Astrocyte (in vitro differentiated cells and primary cell): Measurements from ENCODE around the gene FST. TPM values are rescaled to one million over a fixed set of nuclear protein-coding genes. Genes with fewer than 3 reads are reported as not detected.

Experiments
- DNase-seq: peaks from one replicate; pipeline ENCODE4 v3.0.0-alpha.2; 2010; ENCODE audit warnings: low read depth
- FAIRE-seq: peaks from 2 replicates; lab custom pipeline; 2011; peaks lifted over from hg19 to GRCh38; lab: Jason Lieb, UNC
- H2AFZ ChIP-seq: 2 replicates; pipeline ENCODE4 v1.6.0; 2012; ENCODE audit warnings: low read depth, low read length, inconsistent platforms
- H3K27ac ChIP-seq: 2 replicates; pipeline ENCODE4 v1.5.1; 2011; ENCODE audit warnings: low read depth, low read length, inconsistent platforms
- H3K27me3 ChIP-seq: 2 replicates; pipeline ENCODE4 v1.6.0; 2011; ENCODE audit warnings: low read length, inconsistent platforms; ENCODE audit not compliant: insufficient read depth
- H3K36me3 ChIP-seq: 2 replicates; pipeline ENCODE4 v1.5.1; 2011; ENCODE audit warnings: low read length, inconsistent platforms; ENCODE audit not compliant: insufficient read depth
- H3K4me1 ChIP-seq: 2 replicates; pipeline ENCODE4 v1.5.1; 2011; ENCODE audit warnings: low read length, inconsistent platforms; ENCODE audit not compliant: insufficient read depth
- H3K4me2 ChIP-seq: 2 replicates; pipeline ENCODE4 v1.6.0; 2012; ENCODE audit warnings: low read length, inconsistent platforms
- H3K4me3 ChIP-seq: 2 replicates; pipeline ENCODE4 v1.5.1; 2011; ENCODE audit warnings: low read depth, mild to moderate bottlenecking, low read length, inconsistent platforms; ENCODE audit not compliant: insufficient read depth
- H3K79me2 ChIP-seq: 2 replicates; pipeline ENCODE4 v1.6.0; 2012; ENCODE audit warnings: mild to moderate bottlenecking, low read length, inconsistent platforms; ENCODE audit not compliant: insufficient read depth
- H3K9ac ChIP-seq: 2 replicates; pipeline ENCODE4 v1.6.0; 2012; ENCODE audit warnings: mild to moderate bottlenecking, low read length, inconsistent platforms
- H3K9me3 ChIP-seq: 2 replicates; pipeline ENCODE4 v1.5.1; 2012; ENCODE audit warnings: low read depth, mild to moderate bottlenecking, low read length, inconsistent platforms; ENCODE audit not compliant: insufficient read depth
- H4K20me1 ChIP-seq: 2 replicates; pipeline ENCODE4 v1.6.0; 2012; ENCODE audit warnings: low read length, inconsistent platforms; ENCODE audit not compliant: insufficient read depth
- H3K27ac Mint-ChIP-seq: one replicate; pipeline ENCODE4 v1.8.0; 2021; ENCODE audit warnings: mild to moderate bottlenecking, mixed read lengths; ENCODE audit not compliant: unreplicated experiment
- H3K27me3 Mint-ChIP-seq: one replicate; pipeline ENCODE4 v1.8.0; 2021; ENCODE audit warnings: low read depth, mixed read lengths; ENCODE audit not compliant: unreplicated experiment
- H3K36me3 Mint-ChIP-seq: one replicate; pipeline ENCODE4 v1.8.0; 2021; ENCODE audit warnings: low read depth, mixed read lengths; ENCODE audit not compliant: unreplicated experiment
- H3K4me1 Mint-ChIP-seq: one replicate; pipeline ENCODE4 v1.8.0; 2021; ENCODE audit warnings: low read depth, mixed read lengths; ENCODE audit not compliant: unreplicated experiment
- H3K4me3 Mint-ChIP-seq: one replicate; pipeline ENCODE4 v1.8.0; 2021; ENCODE audit warnings: mild to moderate bottlenecking, moderate library complexity, mixed read lengths; ENCODE audit not compliant: unreplicated experiment
- H3K9me3 Mint-ChIP-seq: one replicate; pipeline ENCODE4 v1.8.0; 2021; ENCODE audit warnings: mild to moderate bottlenecking, mixed read lengths; ENCODE audit not compliant: unreplicated experiment
- CTCF ChIP-seq: IDR thresholded peaks from 2 replicates; pipeline ENCODE4 v1.5.1; 2011; ENCODE audit warnings: low read depth, mild to moderate bottlenecking, inconsistent platforms, low read length, moderate library complexity; ENCODE audit not compliant: insufficient read depth
- EZH2 ChIP-seq: IDR thresholded peaks from 2 replicates; pipeline ENCODE4 v1.6.1; 2012; ENCODE audit warnings: mild to moderate bottlenecking, low read length, inconsistent platforms; ENCODE audit not compliant: insufficient read depth
- total RNA-seq: library from RNA; stranded (reverse); gene quantifications from 2 replicates; pipeline ENCODE4 v1.2.1, GENCODE V29; 2021

Gene FST
- total RNA-seq, 1 donor from 2014 or later, result 57.1 TPM

GRCh38 chr5:53446908-53447307 lies 33.5 kb upstream of the FST start:
- no peaks in the 10 kb centered on the region for H3K36me3 Mint-ChIP-seq
- no peaks in the 10 kb centered on the region for H3K9me3 ChIP-seq
- H3K36me3 ChIP-seq, result no peaks in the 10 kb centered on the region
- H3K27ac ChIP-seq, result no peak overlapping the region
- TF ChIP-seq EZH2 (no peak), CTCF (no peak)
- no peak overlapping the region for H3K27ac Mint-ChIP-seq
- H3K4me2 ChIP-seq, result no peak overlapping the region
- H3K9me3 Mint-ChIP-seq, result no peaks in the 10 kb centered on the region
- peaks cover 3% of the 10 kb centered on the region for H3K27me3 Mint-ChIP-seq
- H4K20me1 ChIP-seq, result no peaks in the 10 kb centered on the region
- DNase-seq (no peak), FAIRE-seq (no peak)
- no peaks in the 10 kb centered on the region for H3K79me2 ChIP-seq
- H3K9ac ChIP-seq, result no peak overlapping the region
- no peaks in the 10 kb centered on the region for H3K4me1 ChIP-seq
- no peaks in the 10 kb centered on the region for H3K27me3 ChIP-seq
- no peak overlapping the region for H3K4me3 Mint-ChIP-seq
- no peak overlapping the region for H3K4me3 ChIP-seq
- H2AFZ ChIP-seq, result no peak overlapping the region
- no peaks in the 10 kb centered on the region for H3K4me1 Mint-ChIP-seq

- Histone ChIP-seq H3K4me1 (no peaks in the 10 kb centered on the region), H3K79me2 (no peaks in the 10 kb centered on the region), H4K20me1 (no peaks in the 10 kb centered on the region), H3K36me3 (no peaks in the 10 kb centered on the region), H3K27me3 (no peaks in the 10 kb centered on the region), H2AFZ (no peak overlapping the region), H3K4me2 (no peak overlapping the region), H3K9me3 (no peaks in the 10 kb centered on the region), H3K4me3 (no peak overlapping the region), H3K27ac (no peak overlapping the region), H3K9ac (no peak overlapping the region)
- Mint-ChIP-seq H3K9me3 (no peaks in the 10 kb centered on the region), H3K4me1 (no peaks in the 10 kb centered on the region), H3K36me3 (no peaks in the 10 kb centered on the region), H3K27ac (no peak overlapping the region), H3K4me3 (no peak overlapping the region), H3K27me3 (no peaks in the 10 kb centered on the region)
- FAIRE-seq, result no peak
- DNase-seq, result no peak
- no peak for TF ChIP-seq EZH2
- no peak for TF ChIP-seq CTCF
These were observed 31.6 kb upstream of the FST start for GRCh38 chr5:53448851-53449250.

- no peak for FAIRE-seq
- no peaks in the 10 kb centered on the region for H3K4me1 Mint-ChIP-seq
- H3K9ac ChIP-seq, result no peak overlapping the region
These were observed 26.3 kb upstream of the FST start for GRCh38 chr5:53453898-53454718.

More at GRCh38 chr5:53453898-53454718, 26.3 kb upstream of the FST start:
- no peak for DNase-seq
- TF ChIP-seq CTCF (no peak), EZH2 (no peak)
- Histone ChIP-seq H3K4me1 (no peaks in the 10 kb centered on the region), H3K4me3 (no peak overlapping the region), H3K27ac (no peak overlapping the region), H4K20me1 (no peaks in the 10 kb centered on the region), H3K9me3 (no peaks in the 10 kb centered on the region), H3K36me3 (no peaks in the 10 kb centered on the region), H3K27me3 (no peaks in the 10 kb centered on the region), H2AFZ (no peak overlapping the region), H3K4me2 (no peak overlapping the region), H3K79me2 (no peaks in the 10 kb centered on the region)
- H3K4me3 Mint-ChIP-seq, result no peak overlapping the region
- H3K9me3 Mint-ChIP-seq, result peaks cover 4% of the 10 kb centered on the region
- H3K36me3 Mint-ChIP-seq, result no peaks in the 10 kb centered on the region
- H3K27ac Mint-ChIP-seq, result no peak overlapping the region
- H3K27me3 Mint-ChIP-seq, result no peaks in the 10 kb centered on the region
